ENCODE results near the gene CDK15. TPM values are rescaled to one million over a fixed set of nuclear protein-coding genes. Genes with fewer than 3 reads are reported as not detected.
"Not testable (repeated sequence)": the region's sequence is repeated elsewhere in the genome, so short reads cannot be mapped to it uniquely, and the experiment has no call there.

CDK15 gene
- 1 to 10 TPM in 1 of 2 donors, under 1 TPM in 1; 0.24 to 1.4 TPM for total RNA-seq
- long read RNA-seq, partial matches to known transcripts: 0 of 1 reads
- long read RNA-seq, other reads (novel, unspliced or antisense): 1 of 1 reads

GRCh38 chr2:201806442-201807170 is at the start of gene CDK15:
Gene CDK15, plus strand, starts transcription at chr2:201806537. Its CDS starts 128 bp downstream, at chr2:201806665.
- ATAC-seq: no peak
- no peak for DNase-seq
- intact Hi-C loops (cut with DNase I, micrococcal nuclease): no loop called here

GRCh38 chr2:201758234-201758633 is 48.1 kb upstream of the CDK15 start:
- ATAC-seq: peak; percentile 71
- intact Hi-C loops (cut with DNase I, micrococcal nuclease): no loop called here
- no peak for DNase-seq

GRCh38 chr2:201758873-201759272 is 47.5 kb upstream of the CDK15 start:
- ATAC-seq (no peak), DNase-seq (no peak)
- intact Hi-C loops (cut with DNase I, micrococcal nuclease): no loop called here

- intact Hi-C loops (cut with DNase I, micrococcal nuclease): no loop called here
- ATAC-seq: no peak
Measured at GRCh38 chr2:201759567-201759966, 46.8 kb upstream of the CDK15 start.

GRCh38 chr2:201761101-201761500 is 45.2 kb upstream of the CDK15 start:
- ATAC-seq: no peak
- intact Hi-C loops (cut with DNase I, micrococcal nuclease): no loop called here

More at GRCh38 chr2:201759567-201759966, 46.8 kb upstream of the CDK15 start:
- DNase-seq: no peak

GRCh38 chr2:201764469-201764868 is 41.9 kb upstream of the CDK15 start:
- DNase-seq; ATAC-seq; intact Hi-C loops (cut with DNase I, micrococcal nuclease): not testable (repeated sequence)

More at GRCh38 chr2:201761101-201761500, 45.2 kb upstream of the CDK15 start:
- no peak for DNase-seq

GRCh38 chr2:201765799-201766198 is 40.5 kb upstream of the CDK15 start:
- intact Hi-C loops (cut with DNase I, micrococcal nuclease): no loop called here
- ATAC-seq (no peak), DNase-seq (no peak)

- ATAC-seq (no peak), DNase-seq (no peak)
- intact Hi-C loops (cut with DNase I, micrococcal nuclease): no loop called here
Measured at GRCh38 chr2:201768918-201769317, 37.4 kb upstream of the CDK15 start.

- intact Hi-C loops (cut with DNase I, micrococcal nuclease): no loop called here
- no peak for ATAC-seq
- no peak for DNase-seq
Measured at GRCh38 chr2:201769666-201770373, 36.5 kb upstream of the CDK15 start.

- ATAC-seq: no peak
Measured at GRCh38 chr2:201773990-201774389, 32.3 kb upstream of the CDK15 start.

GRCh38 chr2:201774546-201774945 is 31.8 kb upstream of the CDK15 start:
- DNase-seq: no peak
- intact Hi-C loops (cut with DNase I, micrococcal nuclease): no loop called here
- ATAC-seq: no peak

More at GRCh38 chr2:201773990-201774389, 32.3 kb upstream of the CDK15 start:
- no peak for DNase-seq
- intact Hi-C loops (cut with DNase I, micrococcal nuclease): no loop called here

GRCh38 chr2:201775326-201775725 is 31.0 kb upstream of the CDK15 start:
- DNase-seq (no peak), ATAC-seq (no peak)
- intact Hi-C loops (cut with DNase I, micrococcal nuclease): no loop called here

GRCh38 chr2:201777043-201777442 is 29.3 kb upstream of the CDK15 start:
- no peak for ATAC-seq
- intact Hi-C loops (cut with DNase I, micrococcal nuclease): no loop called here
- no peak for DNase-seq

- DNase-seq: no peak
- intact Hi-C loops (cut with DNase I, micrococcal nuclease): no loop called here
- ATAC-seq: no peak
Measured at GRCh38 chr2:201777869-201778268, 28.5 kb upstream of the CDK15 start.

GRCh38 chr2:201779901-201780673 is 26.2 kb upstream of the CDK15 start:
- intact Hi-C loops (cut with DNase I, micrococcal nuclease): no loop called here
- DNase-seq (peak in 1 of 2 donors; percentile 33), ATAC-seq (peak; percentile 16)

- intact Hi-C loops (cut with DNase I, micrococcal nuclease): no loop called here
- peak; percentile 94 for ATAC-seq
Measured at GRCh38 chr2:201780674-201781493, 25.5 kb upstream of the CDK15 start, which contains the start of gene ALS2. Gene ALS2, minus strand, starts transcription at chr2:201780933. Its CDS starts 12,048 bp downstream, at chr2:201768885.

GRCh38 chr2:201781557-201782051 is 24.7 kb upstream of the CDK15 start:
- intact Hi-C loops (cut with DNase I, micrococcal nuclease): no loop called here
- DNase-seq: peak in 1 of 2 donors; percentile 16
- ATAC-seq: no peak

More at GRCh38 chr2:201780674-201781493, 25.5 kb upstream of the CDK15 start, which contains the start of gene ALS2:
- DNase-seq: peak; percentile 97 to 99

GRCh38 chr2:201784563-201784962 is 21.8 kb upstream of the CDK15 start:
- DNase-seq: no peak
- no peak for ATAC-seq
- intact Hi-C loops (cut with DNase I, micrococcal nuclease): no loop called here
